Measurements from ENCODE around the gene ARNT2. TPM values are rescaled to one million over a fixed set of nuclear protein-coding genes. Genes with fewer than 3 reads are reported as not detected.

Gene ARNT2
- total RNA-seq, 8 experiments from 2014 or later: 2.4 to 64.2 (median 23.9) TPM

DNA sequence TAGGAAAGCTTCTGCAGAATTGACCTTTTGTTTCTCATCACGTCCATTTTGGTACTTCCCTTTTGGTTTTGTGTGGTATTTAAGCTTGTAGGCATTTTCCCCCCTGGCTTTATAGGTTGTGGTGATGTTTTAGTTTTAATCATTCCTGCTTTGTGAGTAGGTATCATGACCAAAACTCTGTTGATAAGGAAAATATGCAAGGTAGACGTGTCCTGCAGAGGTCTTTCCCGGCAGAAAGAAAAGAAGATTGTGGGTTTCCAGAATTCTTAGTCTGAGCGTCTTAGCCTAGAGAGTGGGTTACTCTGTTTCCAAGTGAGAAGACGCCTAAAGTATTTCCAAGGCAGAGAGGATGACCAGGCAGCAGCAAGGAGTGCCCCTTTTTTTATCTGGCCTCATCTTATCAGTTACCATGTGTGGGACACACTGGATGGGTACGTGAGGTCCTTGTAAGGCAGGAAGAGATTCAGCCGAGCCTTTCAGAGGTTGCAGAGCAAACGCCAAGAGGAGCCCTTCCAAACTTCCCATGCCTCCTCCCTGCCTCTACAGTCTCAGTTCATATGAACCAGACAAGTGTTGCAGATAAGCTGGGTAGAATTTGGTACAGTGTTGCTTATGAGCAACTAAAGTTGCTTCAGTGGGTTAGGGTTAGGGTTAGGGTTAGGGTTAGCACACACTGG lies 58.8 kb downstream of the ARNT2 start:
- H3K4me1 ChIP-seq (replicated peaks in 1 of 2): peaks cover 0 to 3% of the 10 kb centered on the region in 2 donors
- no peak overlapping the region for H3K4me3 ChIP-seq
- in situ Hi-C loops (cut with MboI; ENCODE audit: low pct_unique_long_range_greater_than_20kb in 2 of 9, low sequenced_read_pairs in 9 of 9, unreplicated experiment in 9 of 9): loop anchor here in 5 of 9 experiments (25.0 kb wide), 2 partner anchors 324 to 499 kb away; partner anchors contain the start of gene CEMIP (in 2 of the 5)
- no peak overlapping the region for H3K27ac ChIP-seq
- ATAC-seq (replicated peaks in 6 of 8): no peak
- WGBS, 10 experiments: 71 to 100% (median 76%) methylated on average over 1 to 7 of the region's 8 CpGs; no CpG with 5 or more reads in 3 of the 10 experiments

DNA sequence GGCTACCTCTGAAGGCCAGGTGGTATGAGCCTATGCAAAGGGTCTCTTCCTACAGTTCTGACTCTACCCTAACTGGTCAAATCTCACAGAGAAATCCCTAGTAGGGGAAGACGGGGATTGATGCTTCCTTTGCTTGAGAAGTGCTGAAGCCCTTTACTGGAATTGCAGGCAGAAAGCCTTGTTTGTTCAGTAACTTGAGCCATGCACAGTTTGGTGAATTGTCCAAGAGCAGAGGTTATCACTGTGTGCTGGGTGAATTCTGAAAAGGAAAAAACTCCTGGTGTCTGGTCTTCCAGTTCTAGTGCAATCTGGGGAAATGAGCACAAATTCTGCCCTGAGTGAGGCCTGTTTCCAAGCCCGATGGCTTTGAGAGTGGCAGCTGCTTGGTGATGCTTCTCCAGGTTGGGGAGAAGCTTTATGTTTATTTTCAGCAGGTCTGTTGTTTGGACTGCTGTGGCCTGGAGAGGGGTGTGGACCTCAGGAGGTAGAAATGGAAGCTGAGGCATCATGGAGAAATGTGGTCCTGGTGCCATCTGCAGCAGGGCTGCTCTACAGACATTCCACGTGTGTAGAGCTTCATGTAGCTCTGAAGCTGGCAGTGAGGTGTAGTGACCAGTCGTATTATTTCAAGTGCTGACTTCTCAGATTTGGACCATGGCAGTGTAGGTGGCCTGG lies 60.9 kb downstream of the ARNT2 start:
- ATAC-seq (replicated peaks in 6 of 8): peak in 2 of 8 experiments; percentile 37
- in situ Hi-C loops (cut with MboI; ENCODE audit: low pct_unique_long_range_greater_than_20kb in 2 of 9, low sequenced_read_pairs in 9 of 9, unreplicated experiment in 9 of 9): loop anchor here in 5 of 9 experiments (25.0 kb wide), 2 partner anchors 322 to 497 kb away; partner anchors contain the start of gene CEMIP (in 2 of the 5)
- H3K27ac ChIP-seq: no peak overlapping the region
- 73 to 100% (median 91%) methylated on average over 2 to 3 of the region's 4 CpGs; no CpG with 5 or more reads in 4 of the 10 experiments for WGBS, 10 experiments
- H3K4me3 ChIP-seq: no peak overlapping the region
- peaks cover 0 to 3% of the 10 kb centered on the region in 2 donors for H3K4me1 ChIP-seq (replicated peaks in 1 of 2)

DNA sequence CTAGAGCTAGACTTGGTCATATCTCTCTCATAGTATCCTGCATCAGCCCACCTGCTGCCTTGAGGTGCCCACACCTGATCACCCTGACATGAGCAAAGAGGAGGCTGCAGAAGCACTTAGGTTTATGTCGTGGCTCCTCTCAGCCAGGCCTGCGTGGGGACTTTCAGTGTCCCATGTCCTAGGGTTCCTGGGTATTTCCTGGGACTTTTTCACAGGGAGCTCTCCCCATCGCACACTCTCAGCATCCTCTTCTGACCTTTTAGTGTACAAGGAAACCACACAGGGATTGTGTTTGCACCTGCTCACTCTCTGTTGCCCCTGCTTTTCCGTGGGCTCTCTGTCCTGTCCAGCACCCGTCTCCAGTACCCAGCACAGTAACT lies 61.4 kb downstream of the ARNT2 start:
- Histone ChIP-seq H3K27ac (no peak overlapping the region), H3K4me1 (replicated peaks in 1 of 2) (peaks cover 0 to 3% of the 10 kb centered on the region in 2 donors), H3K4me3 (no peak overlapping the region)
- in situ Hi-C loops (cut with MboI; ENCODE audit: low pct_unique_long_range_greater_than_20kb in 2 of 9, low sequenced_read_pairs in 9 of 9, unreplicated experiment in 9 of 9): loop anchor here in 5 of 9 experiments (25.0 kb wide), 2 partner anchors 322 to 497 kb away; partner anchors contain the start of gene CEMIP (in 2 of the 5)
- ATAC-seq (replicated peaks in 6 of 8): no peak
- 80 to 100% (median 100%) methylated on average over 1 to 3 of the region's 5 CpGs; no CpG with 5 or more reads in 5 of the 10 experiments for WGBS, 10 experiments

- H3K27ac ChIP-seq: no peak overlapping the region
- 75 to 100% (median 100%) methylated on average over 1 to 2 of the region's 2 CpGs; no CpG with 5 or more reads in 1 of the 10 experiments for WGBS, 10 experiments
- ATAC-seq (replicated peaks in 6 of 8): no peak
- H3K4me3 ChIP-seq: no peak overlapping the region
- H3K4me1 ChIP-seq (replicated peaks in 1 of 2): peaks cover 0 to 3% of the 10 kb centered on the region in 2 donors
- in situ Hi-C loops (cut with MboI; ENCODE audit: low pct_unique_long_range_greater_than_20kb in 2 of 9, low sequenced_read_pairs in 9 of 9, unreplicated experiment in 9 of 9): loop anchor here in 5 of 9 experiments (25.0 kb wide), 2 partner anchors 321 to 496 kb away; partner anchors contain the start of gene CEMIP (in 2 of the 5)
Observed at GRCh38 chr15:80466543-80466942, 62.4 kb downstream of the ARNT2 start.

GRCh38 chr15:80467311-80467714 lies 63.1 kb downstream of the ARNT2 start:
- H3K4me3 ChIP-seq: no peak overlapping the region
- H3K27ac ChIP-seq: no peak overlapping the region
- ATAC-seq (replicated peaks in 6 of 8): peak in 2 of 8 experiments; percentile 48 to 96
- H3K4me1 ChIP-seq (replicated peaks in 1 of 2): peaks cover 0 to 3% of the 10 kb centered on the region in 2 donors
- WGBS, 10 experiments: 40 to 80% (median 56%) methylated on average over 1 to 6 of the region's 16 CpGs; no CpG with 5 or more reads in 5 of the 10 experiments
- in situ Hi-C loops (cut with MboI; ENCODE audit: low pct_unique_long_range_greater_than_20kb in 2 of 9, low sequenced_read_pairs in 9 of 9, unreplicated experiment in 9 of 9): loop anchor here in 5 of 9 experiments (25.0 kb wide), 2 partner anchors 320 to 495 kb away; partner anchors contain the start of gene CEMIP (in 2 of the 5)

DNA sequence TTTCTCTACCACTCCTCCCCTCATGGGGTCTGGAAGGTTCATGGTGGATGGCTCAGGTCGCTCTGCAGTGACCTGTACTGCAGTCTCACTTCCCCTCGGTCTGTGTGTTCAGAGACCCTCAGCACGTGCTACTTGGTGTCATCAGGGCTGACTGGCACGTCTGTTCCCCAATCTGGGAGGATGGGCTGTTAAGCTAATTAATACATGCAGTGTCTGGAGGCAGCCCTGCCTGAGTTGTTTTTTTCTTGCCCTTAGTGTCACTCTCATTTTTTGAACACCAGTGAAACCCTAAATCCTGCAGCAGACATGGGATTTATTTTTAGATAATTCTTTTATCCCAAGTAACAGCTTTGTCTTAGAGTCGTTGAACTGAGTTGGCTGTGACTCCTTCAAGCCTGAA lies 64.6 kb downstream of the ARNT2 start:
- ATAC-seq (replicated peaks in 6 of 8): peak in 2 of 8 experiments; percentile 37 to 40
- Histone ChIP-seq H3K4me3 (no peak overlapping the region), H3K4me1 (replicated peaks in 1 of 2) (peaks cover 0 to 3% of the 10 kb centered on the region in 2 donors), H3K27ac (no peak overlapping the region)
- 14 to 100% (median 64%) methylated on average over 1 to 5 of the region's 5 CpGs; no CpG with 5 or more reads in 2 of the 10 experiments for WGBS, 10 experiments
- in situ Hi-C loops (cut with MboI; ENCODE audit: low pct_unique_long_range_greater_than_20kb in 2 of 9, low sequenced_read_pairs in 9 of 9, unreplicated experiment in 9 of 9): loop anchor here in 5 of 9 experiments (25.0 kb wide), 2 partner anchors 319 to 494 kb away; partner anchors contain the start of gene CEMIP (in 2 of the 5)

GRCh38 chr15:80471881-80472280 lies 67.7 kb downstream of the ARNT2 start:
- peak in 1 of 8 experiments; percentile 35 for ATAC-seq (replicated peaks in 6 of 8)

GRCh38 chr15:80473286-80474223 lies 69.4 kb downstream of the ARNT2 start:
- Histone ChIP-seq H3K27ac (no peak overlapping the region), H3K4me3 (no peak overlapping the region)
- in situ Hi-C loops (cut with MboI; ENCODE audit: low pct_unique_long_range_greater_than_20kb in 2 of 9, low sequenced_read_pairs in 9 of 9, unreplicated experiment in 9 of 9): loop anchor here in 5 of 9 experiments (25.0 kb wide), 2 partner anchors 314 to 489 kb away; partner anchors contain the start of gene CEMIP (in 2 of the 5)

More at GRCh38 chr15:80471881-80472280, 67.7 kb downstream of the ARNT2 start:
- no peak overlapping the region for H3K27ac ChIP-seq
- WGBS, 10 experiments: 52 to 83% (median 61%) methylated on average over 1 to 3 of the region's 3 CpGs; no CpG with 5 or more reads in 2 of the 10 experiments
- in situ Hi-C loops (cut with MboI; ENCODE audit: low pct_unique_long_range_greater_than_20kb in 2 of 9, low sequenced_read_pairs in 9 of 9, unreplicated experiment in 9 of 9): loop anchor here in 5 of 9 experiments (25.0 kb wide), 2 partner anchors 315 to 490 kb away; partner anchors contain the start of gene CEMIP (in 2 of the 5)
- no peak overlapping the region for H3K4me3 ChIP-seq
- peaks cover 0 to 5% of the 10 kb centered on the region in 2 donors for H3K4me1 ChIP-seq (replicated peaks in 1 of 2)

DNA sequence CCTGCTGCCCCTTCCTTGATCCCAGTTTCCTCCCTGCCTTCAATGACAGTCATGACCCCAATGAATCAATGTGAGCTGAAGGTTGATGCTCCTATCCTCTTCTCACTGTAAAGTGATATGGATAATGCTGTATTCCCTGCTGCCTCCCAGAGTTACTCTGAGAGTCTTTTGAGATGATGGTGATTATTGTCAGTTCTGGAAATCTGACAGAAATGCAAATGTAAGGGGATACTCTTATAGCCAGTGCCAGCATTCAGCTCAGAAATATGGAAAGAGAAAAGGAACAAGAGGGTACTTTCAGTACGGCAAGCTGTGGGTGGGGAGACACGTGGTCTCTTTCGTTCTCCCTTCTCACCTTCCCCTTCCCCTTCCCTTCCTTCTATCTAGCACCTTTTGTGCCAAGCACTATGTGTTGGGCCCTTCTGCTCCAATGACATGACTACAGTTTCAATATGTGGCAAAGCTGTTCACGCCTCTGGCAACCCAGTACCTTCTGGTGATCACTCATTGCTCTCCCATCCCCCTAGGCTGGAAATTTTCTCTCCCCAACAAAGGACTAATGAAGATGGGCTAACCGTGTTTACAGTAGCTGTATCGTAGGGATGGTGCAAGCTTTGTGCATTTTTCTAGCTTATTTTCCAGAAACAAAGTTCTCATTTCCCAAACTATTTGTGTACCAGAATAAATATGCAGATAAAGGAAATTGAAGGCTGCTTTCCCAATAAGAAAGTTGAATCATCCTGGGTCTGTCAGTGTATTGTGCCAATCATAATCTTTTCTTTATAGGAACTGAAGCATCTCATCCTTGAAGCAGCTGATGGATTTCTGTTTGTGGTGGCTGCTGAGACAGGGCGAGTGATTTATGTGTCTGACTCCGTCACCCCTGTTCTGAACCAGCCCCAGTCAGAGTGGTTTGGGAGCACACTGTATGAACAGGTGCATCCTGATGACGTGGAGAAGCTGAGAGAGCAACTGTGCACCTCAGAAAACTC lies 70.3 kb downstream of the ARNT2 start:
- H3K4me3 ChIP-seq: no peak overlapping the region
- H3K4me1 ChIP-seq (replicated peaks in 1 of 2): peaks cover 0 to 9% of the 10 kb centered on the region in 2 donors
- in situ Hi-C loops (cut with MboI; ENCODE audit: low pct_unique_long_range_greater_than_20kb in 2 of 9, low sequenced_read_pairs in 9 of 9, unreplicated experiment in 9 of 9): loop anchor here in 5 of 9 experiments (25.0 kb wide), 2 partner anchors 313 to 488 kb away; partner anchors contain the start of gene CEMIP (in 2 of the 5)
- ATAC-seq (replicated peaks in 6 of 8): peak in 2 of 8 experiments; percentile 57 to 61
- 55 to 100% (median 78%) methylated on average over 1 to 6 of the region's 9 CpGs for WGBS, 10 experiments
- H3K27ac ChIP-seq: no peak overlapping the region

More at GRCh38 chr15:80473286-80474223, 69.4 kb downstream of the ARNT2 start:
- ATAC-seq (replicated peaks in 6 of 8): no peak
- H3K4me1 ChIP-seq (replicated peaks in 1 of 2): peaks cover 0 to 5% of the 10 kb centered on the region in 2 donors
- WGBS, 10 experiments: 49 to 81% (median 74%) methylated on average over 2 to 7 of the region's 8 CpGs

GRCh38 chr15:80475572-80475971 lies 71.4 kb downstream of the ARNT2 start:
- in situ Hi-C loops (cut with MboI; ENCODE audit: low pct_unique_long_range_greater_than_20kb in 2 of 9, low sequenced_read_pairs in 9 of 9, unreplicated experiment in 9 of 9): no loop called here
- ATAC-seq (replicated peaks in 6 of 8): no peak
- H3K4me1 ChIP-seq (replicated peaks in 1 of 2): peaks cover 0 to 9% of the 10 kb centered on the region in 2 donors
- WGBS, 10 experiments: 75 to 100% (median 95%) methylated on average over 1 to 2 of the region's 2 CpGs; no CpG with 5 or more reads in 1 of the 10 experiments
- H3K4me3 ChIP-seq: no peak overlapping the region
- no peak overlapping the region for H3K27ac ChIP-seq

DNA sequence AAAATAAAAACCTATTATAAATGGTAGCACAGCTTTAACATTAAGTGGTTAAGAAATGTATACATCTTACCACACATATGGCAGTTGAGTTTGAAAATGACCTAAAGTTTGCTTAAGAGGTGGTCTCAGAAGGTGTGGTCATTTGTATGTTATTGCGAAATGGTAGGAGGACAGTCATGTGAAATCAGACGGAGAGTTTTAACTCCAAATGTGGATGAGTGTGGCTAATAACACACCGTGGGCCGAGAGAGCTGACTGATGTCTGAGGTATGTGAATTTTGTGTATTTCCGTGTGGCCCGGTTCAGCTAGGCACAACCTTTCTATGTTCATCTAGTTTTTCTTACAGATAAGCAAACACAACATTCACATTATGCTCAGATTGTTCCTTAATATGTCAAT lies 71.9 kb downstream of the ARNT2 start:
- Histone ChIP-seq H3K4me3 (no peak overlapping the region), H3K4me1 (replicated peaks in 1 of 2) (peaks cover 2 to 9% of the 10 kb centered on the region in 2 donors), H3K27ac (no peak overlapping the region)
- in situ Hi-C loops (cut with MboI; ENCODE audit: low pct_unique_long_range_greater_than_20kb in 2 of 9, low sequenced_read_pairs in 9 of 9, unreplicated experiment in 9 of 9): no loop called here
- no peak for ATAC-seq (replicated peaks in 6 of 8)
- 83 to 98% (median 92%) methylated on average over 1 to 6 of the region's 6 CpGs; no CpG with 5 or more reads in 2 of the 10 experiments for WGBS, 10 experiments

Data from motor neuron (in vitro differentiated cells).